ENCODE measurements around the gene PWWP2B. TPM values are rescaled to one million over a fixed set of nuclear protein-coding genes. Genes with fewer than 3 reads are reported as not detected.

The PWWP2B gene
- total RNA-seq, 2 experiments from 2014 or later: 2.9 to 3.1 TPM

DNA sequence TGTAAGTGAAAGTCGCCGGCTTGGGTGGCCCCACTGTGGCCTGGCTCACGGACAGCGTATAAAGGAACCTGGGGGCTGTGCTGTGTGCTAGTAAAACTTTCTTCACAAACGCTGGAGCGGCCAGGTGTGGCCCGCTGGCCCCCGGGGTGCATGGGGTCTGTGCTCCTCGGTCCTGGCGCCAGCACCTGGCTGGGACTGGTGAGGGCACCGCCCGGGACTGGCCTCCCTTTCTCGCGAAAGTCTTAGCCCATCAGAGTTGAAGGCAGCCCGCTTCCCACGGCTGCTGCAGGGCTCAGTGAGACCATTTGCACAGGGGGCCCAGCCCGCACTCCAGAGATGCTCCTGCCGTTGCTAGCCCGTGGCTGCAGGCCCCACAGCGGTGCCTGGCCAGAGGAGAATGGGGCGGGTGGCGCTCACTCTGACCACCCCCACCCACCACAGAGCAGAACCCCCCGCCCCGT, 5.8 kb downstream of the PWWP2B start:
- no peak overlapping the region for H3K27ac Mint-ChIP-seq

GRCh38 chr10:132403511-132404168, 6.6 kb downstream of the PWWP2B start:
- no peaks in the 10 kb centered on the region for H3K36me3 Mint-ChIP-seq
- DNase-seq: no peak
- H3K27me3 Mint-ChIP-seq: no peaks in the 10 kb centered on the region
- H3K27ac Mint-ChIP-seq: peak overlapping the region; percentile 56
- H3K4me3 Mint-ChIP-seq: no peak overlapping the region
- peaks cover 5% of the 10 kb centered on the region for H3K4me1 Mint-ChIP-seq
- no peaks in the 10 kb centered on the region for H3K9me3 Mint-ChIP-seq

More for the DNA sequence above, 5.8 kb downstream of the PWWP2B start:
- H3K36me3 Mint-ChIP-seq: no peaks in the 10 kb centered on the region
- H3K4me3 Mint-ChIP-seq: no peak overlapping the region
- no peak for DNase-seq
- H3K4me1 Mint-ChIP-seq: peaks cover 5% of the 10 kb centered on the region
- no peaks in the 10 kb centered on the region for H3K27me3 Mint-ChIP-seq
- no peaks in the 10 kb centered on the region for H3K9me3 Mint-ChIP-seq

- H3K36me3 Mint-ChIP-seq: no peaks in the 10 kb centered on the region
- H3K9me3 Mint-ChIP-seq: no peaks in the 10 kb centered on the region
- no peak for DNase-seq
- peaks cover 5% of the 10 kb centered on the region for H3K4me1 Mint-ChIP-seq
- H3K27ac Mint-ChIP-seq: no peak overlapping the region
- H3K4me3 Mint-ChIP-seq: no peak overlapping the region
- no peaks in the 10 kb centered on the region for H3K27me3 Mint-ChIP-seq
Observed at GRCh38 chr10:132404169-132404880, 7.3 kb downstream of the PWWP2B start.

DNA sequence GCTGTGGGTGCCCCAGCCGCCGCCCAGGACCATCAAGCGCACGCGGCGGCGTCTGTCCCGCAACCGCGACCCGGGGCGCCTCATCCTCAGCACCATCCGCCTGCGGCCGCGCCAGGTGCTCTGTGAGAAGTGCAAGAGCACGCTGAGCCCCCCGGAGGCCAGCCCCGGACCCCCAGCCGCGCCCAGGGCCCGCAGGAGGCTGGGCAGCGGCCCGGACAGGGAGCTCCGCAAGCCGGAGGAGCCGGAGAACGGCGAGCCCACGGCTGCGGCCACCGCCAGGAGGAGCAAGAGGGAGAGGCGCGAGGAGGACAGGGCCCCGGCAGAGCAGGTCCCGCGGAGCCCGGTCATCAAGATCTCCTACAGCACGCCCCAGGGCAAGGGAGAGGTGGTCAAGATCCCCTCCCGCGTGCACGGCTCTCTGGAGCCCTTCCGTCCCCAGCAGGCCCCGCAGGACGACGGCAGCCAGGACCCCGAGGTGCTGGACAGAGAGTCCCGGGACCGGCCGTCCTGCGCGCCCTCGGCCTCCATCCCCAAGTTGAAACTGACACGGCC, 8.0 kb downstream of the PWWP2B start:
- H3K9me3 Mint-ChIP-seq: no peaks in the 10 kb centered on the region
- no peak overlapping the region for H3K27ac Mint-ChIP-seq
- H3K27me3 Mint-ChIP-seq: no peaks in the 10 kb centered on the region
- no peaks in the 10 kb centered on the region for H3K36me3 Mint-ChIP-seq
- DNase-seq: no peak
- H3K4me3 Mint-ChIP-seq: no peak overlapping the region
- H3K4me1 Mint-ChIP-seq: peaks cover 5% of the 10 kb centered on the region

GRCh38 chr10:132405463-132405991, 8.5 kb downstream of the PWWP2B start:
- Mint-ChIP-seq H3K4me3 (no peak overlapping the region), H3K9me3 (no peaks in the 10 kb centered on the region), H3K27ac (no peak overlapping the region), H3K27me3 (no peaks in the 10 kb centered on the region), H3K36me3 (no peaks in the 10 kb centered on the region), H3K4me1 (peaks cover 5% of the 10 kb centered on the region)
- DNase-seq: no peak

- H3K4me3 Mint-ChIP-seq: no peak overlapping the region
- H3K9me3 Mint-ChIP-seq: no peaks in the 10 kb centered on the region
- no peak for DNase-seq
- no peak overlapping the region for H3K27ac Mint-ChIP-seq
- H3K4me1 Mint-ChIP-seq: peaks cover 5% of the 10 kb centered on the region
- H3K36me3 Mint-ChIP-seq: no peaks in the 10 kb centered on the region
- H3K27me3 Mint-ChIP-seq: no peaks in the 10 kb centered on the region
Observed at GRCh38 chr10:132406181-132406580, 9.2 kb downstream of the PWWP2B start.

DNA sequence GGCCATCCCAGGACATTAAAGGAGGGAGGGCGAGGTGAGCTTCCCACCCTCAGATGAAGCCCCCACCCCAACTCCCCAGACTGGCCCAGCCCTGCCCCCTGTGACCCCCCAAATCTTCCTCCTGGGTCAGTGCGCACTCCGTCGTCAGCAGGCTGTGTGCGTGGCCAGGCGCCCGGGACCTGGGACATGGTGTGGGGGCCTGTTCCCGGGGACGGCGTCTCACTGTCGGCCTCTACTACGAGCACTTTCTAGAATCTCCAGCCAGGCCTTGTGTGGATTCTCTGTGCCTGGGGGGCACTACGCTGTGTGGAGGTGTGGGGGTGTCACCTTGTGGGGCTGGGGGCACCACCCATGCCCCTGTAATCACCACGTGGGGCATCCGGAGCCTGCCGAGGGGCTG, 9.8 kb downstream of the PWWP2B start:
- Mint-ChIP-seq H3K36me3 (no peaks in the 10 kb centered on the region), H3K27me3 (no peaks in the 10 kb centered on the region), H3K4me3 (no peak overlapping the region), H3K9me3 (no peaks in the 10 kb centered on the region), H3K27ac (no peak overlapping the region), H3K4me1 (peaks cover 5% of the 10 kb centered on the region)
- no peak for DNase-seq

DNA sequence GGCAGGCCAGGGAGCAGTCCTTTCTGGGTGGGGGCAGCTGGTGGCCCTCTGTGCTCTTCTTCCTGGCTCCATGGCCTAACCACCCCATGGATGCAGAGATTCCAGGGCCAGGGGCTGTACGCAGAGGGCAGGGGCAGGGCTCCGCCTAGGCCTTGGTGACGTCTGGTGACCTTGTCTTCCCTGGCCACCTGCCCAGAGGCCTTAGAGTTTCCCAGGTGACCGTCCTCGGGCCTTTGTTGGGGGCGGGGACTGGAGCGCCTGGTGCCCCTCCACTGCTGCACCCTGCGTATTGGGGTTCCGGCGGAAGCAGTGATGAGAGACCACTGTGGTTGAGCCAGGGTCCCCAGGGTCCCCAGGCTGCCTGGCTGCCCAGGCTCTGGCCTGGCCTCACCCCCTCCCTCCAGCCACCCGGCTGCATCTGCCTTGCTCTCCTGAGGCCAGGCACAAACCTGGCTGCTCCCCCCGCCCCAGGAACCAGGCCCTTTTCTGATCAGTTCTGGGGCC, 10.3 kb downstream of the PWWP2B start:
- no peak for DNase-seq
- Mint-ChIP-seq H3K4me1 (peaks cover 5% of the 10 kb centered on the region), H3K36me3 (no peaks in the 10 kb centered on the region), H3K4me3 (no peak overlapping the region), H3K9me3 (no peaks in the 10 kb centered on the region), H3K27me3 (no peaks in the 10 kb centered on the region), H3K27ac (peak overlapping the region; percentile 62)

DNA sequence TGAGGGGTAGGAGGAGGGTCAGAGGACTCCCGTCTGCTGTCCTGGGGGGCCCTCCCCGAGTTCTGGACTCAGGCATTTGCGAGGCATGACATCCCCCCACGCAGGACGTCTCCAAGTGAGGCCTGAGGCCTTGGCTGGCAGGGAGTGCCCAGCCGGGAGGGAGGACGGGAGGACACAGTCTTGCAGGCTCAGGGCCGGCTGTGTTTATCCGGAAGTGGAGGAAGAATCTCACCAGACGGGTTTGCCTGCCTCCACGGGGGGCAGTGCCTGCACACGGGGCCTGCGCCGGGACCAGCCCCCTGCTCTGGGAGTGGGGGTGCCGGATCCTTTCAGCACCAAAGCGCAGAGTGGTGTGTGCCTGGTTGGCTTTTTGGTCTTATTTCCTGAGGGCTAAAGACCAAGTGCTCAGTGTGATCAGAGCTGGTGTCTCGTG, 10.9 kb downstream of the PWWP2B start:
- Mint-ChIP-seq H3K4me1 (peaks cover 5% of the 10 kb centered on the region), H3K27me3 (no peaks in the 10 kb centered on the region), H3K4me3 (peak overlapping the region; percentile 29), H3K36me3 (no peaks in the 10 kb centered on the region), H3K9me3 (no peaks in the 10 kb centered on the region), H3K27ac (peak overlapping the region; percentile 62)
- DNase-seq: no peak

GRCh38 chr10:132408367-132408781, 11.4 kb downstream of the PWWP2B start:
- no peaks in the 10 kb centered on the region for H3K9me3 Mint-ChIP-seq
- peaks cover 5% of the 10 kb centered on the region for H3K4me1 Mint-ChIP-seq
- peak; percentile 36 for DNase-seq
- H3K36me3 Mint-ChIP-seq: no peaks in the 10 kb centered on the region
- peak overlapping the region; percentile 29 for H3K4me3 Mint-ChIP-seq
- H3K27me3 Mint-ChIP-seq: no peaks in the 10 kb centered on the region
- no peak overlapping the region for H3K27ac Mint-ChIP-seq

DNA sequence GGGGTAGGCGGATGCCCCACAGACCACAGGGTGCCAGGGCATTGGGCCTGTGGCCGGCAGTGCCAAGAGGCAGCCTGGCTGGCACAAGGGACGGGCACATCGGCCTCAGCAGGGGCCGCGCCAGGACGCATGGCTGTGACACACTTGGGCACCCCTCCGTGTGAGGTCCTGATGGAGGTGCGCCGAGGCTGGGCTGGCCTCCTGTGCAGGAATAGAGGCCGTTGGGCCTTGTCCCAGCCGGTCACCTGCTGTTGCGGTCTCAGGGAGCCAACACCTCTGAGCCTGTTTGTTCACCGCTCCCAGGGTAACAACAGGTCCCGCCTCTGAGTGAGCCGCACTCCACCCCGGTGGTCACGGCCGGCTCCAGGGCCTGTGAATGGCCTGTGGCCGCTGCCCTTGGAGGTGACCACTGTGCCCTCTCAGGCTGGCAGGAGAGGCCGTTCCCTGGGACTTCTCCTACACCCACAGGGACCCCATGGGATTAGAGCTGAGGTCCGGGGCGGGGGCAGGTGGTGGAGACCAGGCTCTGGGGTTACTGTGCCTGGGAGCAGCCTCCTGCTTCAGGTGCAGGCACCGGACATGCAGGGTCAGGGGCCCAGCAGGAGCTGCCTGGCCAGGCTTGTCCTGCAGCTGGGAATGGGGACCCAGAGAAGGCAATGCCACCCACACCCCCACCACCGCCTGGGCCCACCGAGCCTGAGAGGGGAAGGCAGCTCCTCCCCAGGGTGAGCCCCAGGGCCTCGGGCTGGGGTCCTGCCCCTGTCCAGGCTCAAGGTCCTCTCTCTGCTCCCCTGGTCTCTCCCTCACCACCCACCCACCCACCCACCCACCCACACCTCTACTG, 12.0 kb downstream of the PWWP2B start:
- Mint-ChIP-seq H3K9me3 (no peaks in the 10 kb centered on the region), H3K4me3 (no peak overlapping the region), H3K27ac (no peak overlapping the region)

DNA sequence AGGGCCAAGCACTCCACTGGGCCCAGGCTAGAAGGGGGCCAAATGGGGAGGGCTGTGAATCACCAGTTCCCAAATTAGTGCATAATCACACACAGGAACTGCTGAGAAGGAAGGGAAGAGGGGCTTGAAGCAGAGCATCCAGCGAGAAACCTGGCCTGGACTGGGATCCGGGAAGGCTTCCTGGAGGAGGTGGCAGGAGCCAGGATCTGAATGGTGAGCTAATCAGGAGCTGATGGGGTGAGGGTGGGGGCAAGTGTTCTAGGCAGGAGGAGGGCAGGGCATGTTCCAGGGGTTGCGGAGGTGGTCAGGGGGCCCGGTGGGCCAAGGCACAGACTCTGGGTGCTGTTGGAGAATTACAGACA, 12.6 kb downstream of the PWWP2B start:
- DNase-seq: no peak
- H3K9me3 Mint-ChIP-seq: no peaks in the 10 kb centered on the region
- no peak overlapping the region for H3K4me3 Mint-ChIP-seq
- no peaks in the 10 kb centered on the region for H3K36me3 Mint-ChIP-seq
- H3K27me3 Mint-ChIP-seq: no peaks in the 10 kb centered on the region
- H3K27ac Mint-ChIP-seq: no peak overlapping the region
- H3K4me1 Mint-ChIP-seq: peaks cover 5% of the 10 kb centered on the region

More for the DNA sequence above, 12.0 kb downstream of the PWWP2B start:
- H3K27me3 Mint-ChIP-seq: no peaks in the 10 kb centered on the region
- H3K36me3 Mint-ChIP-seq: no peaks in the 10 kb centered on the region
- no peak for DNase-seq
- H3K4me1 Mint-ChIP-seq: peaks cover 5% of the 10 kb centered on the region

DNA sequence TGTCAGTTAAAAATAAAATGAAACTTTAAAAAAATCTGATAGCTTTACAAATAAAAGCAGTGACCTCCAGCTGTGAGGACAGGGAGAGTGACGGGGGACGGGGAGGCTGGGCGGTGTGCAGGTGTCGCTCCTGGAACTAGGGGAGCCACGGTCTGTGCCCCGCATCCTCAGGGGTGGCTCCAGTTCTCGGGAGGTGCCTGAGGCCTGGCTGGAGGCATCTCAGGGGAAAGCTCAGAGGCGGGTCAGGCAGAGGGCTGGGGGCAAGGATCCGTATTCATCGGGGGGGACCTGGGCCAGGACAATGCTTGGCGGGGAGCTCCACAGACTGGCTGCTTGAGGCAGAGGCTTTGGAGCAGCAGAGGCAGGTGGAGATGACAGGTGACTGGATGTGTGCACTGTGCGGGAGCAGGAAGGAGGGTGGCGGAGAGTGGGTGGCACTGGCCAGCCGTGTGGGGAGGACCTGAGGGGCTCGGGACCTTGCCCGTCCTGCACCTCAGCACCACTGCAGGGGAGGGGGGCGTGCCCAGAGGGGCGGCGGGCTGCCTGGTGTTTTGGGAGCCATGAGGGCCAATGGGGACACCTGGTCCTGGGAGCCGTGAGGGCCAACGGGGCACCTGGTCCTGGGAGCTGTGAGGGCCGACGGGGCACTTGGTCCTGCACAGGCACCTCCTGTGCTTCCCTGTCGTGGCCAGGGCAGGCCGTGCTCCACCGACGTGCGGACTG, 13.2 kb downstream of the PWWP2B start:
- no peak for DNase-seq
- Mint-ChIP-seq H3K27me3 (no peaks in the 10 kb centered on the region), H3K9me3 (no peaks in the 10 kb centered on the region), H3K36me3 (no peaks in the 10 kb centered on the region), H3K27ac (no peak overlapping the region), H3K4me1 (peaks cover 5% of the 10 kb centered on the region), H3K4me3 (no peak overlapping the region)

All from activated naive CD8-positive, alpha-beta T cell treated with anti-CD3 and anti-CD28 coated beads for 36 hours (primary cell).